Measurements from ENCODE around the gene SLC9A7.

SLC9A7 gene

DNA sequence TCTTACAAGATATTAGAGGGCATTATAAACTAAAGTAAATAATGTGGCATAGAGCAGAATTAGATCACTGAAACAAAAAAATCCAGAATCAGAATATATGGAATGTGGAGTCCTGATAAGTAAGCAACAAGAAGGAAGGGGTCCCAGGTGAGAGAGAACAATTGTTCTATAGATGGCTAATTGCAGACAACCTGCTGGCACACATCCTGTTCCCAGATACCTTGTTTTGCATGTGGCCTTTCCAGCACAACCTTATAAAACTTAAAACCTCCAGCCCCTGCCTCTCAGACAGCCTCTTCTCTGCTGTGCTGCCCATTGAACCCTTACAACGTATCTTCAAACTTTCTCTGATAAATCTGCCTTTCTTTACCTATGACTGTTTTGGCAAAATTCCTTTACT, 209.0 kb downstream of the SLC9A7 start:
- H3K4me3 ChIP-seq (replicated peaks; ENCODE audit: low read depth, low read length): no peak overlapping the region
- DNase-seq (ENCODE audit: extremely low read depth, low read depth): no peak
- TF ChIP-seq, protein P1, sequence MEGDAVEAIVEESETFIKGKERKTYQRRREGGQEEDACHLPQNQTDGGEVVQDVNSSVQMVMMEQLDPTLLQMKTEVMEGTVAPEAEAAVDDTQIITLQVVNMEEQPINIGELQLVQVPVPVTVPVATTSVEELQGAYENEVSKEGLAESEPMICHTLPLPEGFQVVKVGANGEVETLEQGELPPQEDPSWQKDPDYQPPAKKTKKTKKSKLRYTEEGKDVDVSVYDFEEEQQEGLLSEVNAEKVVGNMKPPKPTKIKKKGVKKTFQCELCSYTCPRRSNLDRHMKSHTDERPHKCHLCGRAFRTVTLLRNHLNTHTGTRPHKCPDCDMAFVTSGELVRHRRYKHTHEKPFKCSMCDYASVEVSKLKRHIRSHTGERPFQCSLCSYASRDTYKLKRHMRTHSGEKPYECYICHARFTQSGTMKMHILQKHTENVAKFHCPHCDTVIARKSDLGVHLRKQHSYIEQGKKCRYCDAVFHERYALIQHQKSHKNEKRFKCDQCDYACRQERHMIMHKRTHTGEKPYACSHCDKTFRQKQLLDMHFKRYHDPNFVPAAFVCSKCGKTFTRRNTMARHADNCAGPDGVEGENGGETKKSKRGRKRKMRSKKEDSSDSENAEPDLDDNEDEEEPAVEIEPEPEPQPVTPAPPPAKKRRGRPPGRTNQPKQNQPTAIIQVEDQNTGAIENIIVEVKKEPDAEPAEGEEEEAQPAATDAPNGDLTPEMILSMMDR (IDR thresholded peaks at IDR 0.05; ENCODE audit: low read depth, low read length, missing control alignments): no peak

Measured in HFF-Myc (cell line).